ENCODE results near the gene SMAD7.

Gene SMAD7

GRCh38 chr18:48962252-48962993 lies 11.7 kb upstream of the SMAD7 start:
- H3K4me3 ChIP-seq (ENCODE audit: low read depth, low read length), result no peak overlapping the region

- H3K4me3 ChIP-seq (ENCODE audit: low read depth, low read length), result no peak overlapping the region
These were observed 10.8 kb upstream of the SMAD7 start for GRCh38 chr18:48961547-48961946.

GRCh38 chr18:48959921-48960920 lies 9.5 kb upstream of the SMAD7 start:
- H3K4me3 ChIP-seq (ENCODE audit: low read depth, low read length), result no peak overlapping the region

- H3K4me3 ChIP-seq (ENCODE audit: low read depth, low read length), result no peak overlapping the region
These were observed 8.8 kb upstream of the SMAD7 start for GRCh38 chr18:48959551-48959920.

- H3K4me3 ChIP-seq (ENCODE audit: low read depth, low read length), result no peak overlapping the region
These were observed 8.2 kb upstream of the SMAD7 start for GRCh38 chr18:48958951-48959350.

GRCh38 chr18:48957616-48958015 lies 6.9 kb upstream of the SMAD7 start:
- H3K4me3 ChIP-seq (ENCODE audit: low read depth, low read length), result no peak overlapping the region

GRCh38 chr18:48957136-48957535 lies 6.4 kb upstream of the SMAD7 start:
- H3K4me3 ChIP-seq (ENCODE audit: low read depth, low read length), result no peak overlapping the region

GRCh38 chr18:48956356-48956755 lies 5.6 kb upstream of the SMAD7 start:
- no peak overlapping the region for H3K4me3 ChIP-seq (ENCODE audit: low read depth, low read length)

GRCh38 chr18:48955830-48956261 lies 5.1 kb upstream of the SMAD7 start:
- H3K4me3 ChIP-seq (ENCODE audit: low read depth, low read length), result no peak overlapping the region

- H3K4me3 ChIP-seq (ENCODE audit: low read depth, low read length), result no peak overlapping the region
These were observed 4.4 kb upstream of the SMAD7 start for GRCh38 chr18:48954886-48955819.

GRCh38 chr18:48953104-48953706 lies 2.4 kb upstream of the SMAD7 start:
- peak overlapping the region; percentile 35 for H3K4me3 ChIP-seq (ENCODE audit: low read depth, low read length)

GRCh38 chr18:48952287-48953103 lies 1.7 kb upstream of the SMAD7 start:
- H3K4me3 ChIP-seq (ENCODE audit: low read depth, low read length), result peak overlapping the region; percentile 35

- peak overlapping the region; percentile 72 for H3K4me3 ChIP-seq (ENCODE audit: low read depth, low read length)
These were observed 902 bp upstream of the SMAD7 start for GRCh38 chr18:48951448-48952286.

GRCh38 chr18:48949606-48950535 lies 894 bp downstream of the SMAD7 start:
- peak overlapping the region; percentile 94 for H3K4me3 ChIP-seq (ENCODE audit: low read depth, low read length)

GRCh38 chr18:48949050-48949605 lies 1.6 kb downstream of the SMAD7 start:
- H3K4me3 ChIP-seq (ENCODE audit: low read depth, low read length), result peak overlapping the region; percentile 94

GRCh38 chr18:48948112-48949049 lies 2.4 kb downstream of the SMAD7 start:
- peak overlapping the region; percentile 94 for H3K4me3 ChIP-seq (ENCODE audit: low read depth, low read length)
